ENCODE measurements around the gene TPCN2.
A peak's percentile ranks its signal among the peaks of the same experiment; 100 is the strongest.

DNA sequence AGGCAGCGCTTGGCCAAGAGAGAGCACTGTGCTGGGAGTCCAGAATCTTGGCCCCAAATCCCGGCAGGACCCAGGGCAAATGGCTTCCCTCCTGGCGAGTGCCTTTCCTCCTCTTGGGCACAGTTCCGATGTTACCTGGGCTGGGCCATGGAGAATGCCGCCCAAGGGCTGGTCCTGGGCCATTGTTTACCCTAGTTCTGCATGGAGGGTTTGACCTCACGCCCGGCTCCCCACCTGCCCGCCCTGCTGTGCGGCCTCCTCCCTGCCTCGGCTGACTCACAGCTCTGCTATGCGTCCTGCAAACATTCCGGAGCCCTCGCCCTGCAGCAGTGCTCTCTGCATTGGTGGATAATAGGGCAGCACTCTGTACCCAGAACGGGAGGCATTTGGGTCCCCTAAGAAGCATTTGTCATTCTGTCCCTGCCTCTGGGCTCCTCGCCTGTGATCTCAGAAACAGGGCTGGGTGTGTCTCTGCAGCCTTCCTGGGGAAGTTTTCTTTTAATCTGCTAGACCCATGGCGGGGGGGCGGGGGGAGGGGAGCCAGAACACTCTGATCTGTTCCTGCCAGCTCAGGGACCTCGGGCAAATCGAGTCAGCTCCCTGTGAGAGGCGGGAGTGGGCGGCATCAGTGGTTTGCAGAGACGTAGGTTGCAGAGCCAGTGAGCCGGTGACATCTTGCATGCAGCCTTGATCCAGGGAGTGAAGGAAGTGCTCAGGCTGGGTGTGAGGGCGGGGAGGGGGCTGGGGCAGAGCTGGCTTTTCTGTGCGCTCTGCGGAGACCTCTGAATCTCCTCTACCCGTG lies 74.1 kb downstream of the TPCN2 start:
- TF ChIP-seq, protein P1, sequence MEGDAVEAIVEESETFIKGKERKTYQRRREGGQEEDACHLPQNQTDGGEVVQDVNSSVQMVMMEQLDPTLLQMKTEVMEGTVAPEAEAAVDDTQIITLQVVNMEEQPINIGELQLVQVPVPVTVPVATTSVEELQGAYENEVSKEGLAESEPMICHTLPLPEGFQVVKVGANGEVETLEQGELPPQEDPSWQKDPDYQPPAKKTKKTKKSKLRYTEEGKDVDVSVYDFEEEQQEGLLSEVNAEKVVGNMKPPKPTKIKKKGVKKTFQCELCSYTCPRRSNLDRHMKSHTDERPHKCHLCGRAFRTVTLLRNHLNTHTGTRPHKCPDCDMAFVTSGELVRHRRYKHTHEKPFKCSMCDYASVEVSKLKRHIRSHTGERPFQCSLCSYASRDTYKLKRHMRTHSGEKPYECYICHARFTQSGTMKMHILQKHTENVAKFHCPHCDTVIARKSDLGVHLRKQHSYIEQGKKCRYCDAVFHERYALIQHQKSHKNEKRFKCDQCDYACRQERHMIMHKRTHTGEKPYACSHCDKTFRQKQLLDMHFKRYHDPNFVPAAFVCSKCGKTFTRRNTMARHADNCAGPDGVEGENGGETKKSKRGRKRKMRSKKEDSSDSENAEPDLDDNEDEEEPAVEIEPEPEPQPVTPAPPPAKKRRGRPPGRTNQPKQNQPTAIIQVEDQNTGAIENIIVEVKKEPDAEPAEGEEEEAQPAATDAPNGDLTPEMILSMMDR (conservative IDR thresholded peaks at IDR 0.05; ENCODE audit: low read depth, low read length) = no peak
- TF ChIP-seq CEBPB (IDR thresholded peaks at IDR 0.05; ENCODE audit: low read depth, low read length) = no peak
- no peak for TF ChIP-seq CHD1 (IDR thresholded peaks at IDR 0.05; ENCODE audit: low read depth, low read length)
- TF ChIP-seq RAD21 (IDR thresholded peaks at IDR 0.05; ENCODE audit: low read length) = no peak
- no peak for TF ChIP-seq RCOR1 (IDR thresholded peaks at IDR 0.05; ENCODE audit: insufficient replicate concordance, low read length)
- no peak for TF ChIP-seq POLR2A (IDR thresholded peaks at IDR 0.05; ENCODE audit: low read depth, low read length)
- peak; percentile 53; the same call in 1 of the 2 replicates for TF ChIP-seq MAZ (IDR thresholded peaks at IDR 0.05; ENCODE audit: borderline replicate concordance, low read depth, low read length)
- no peak for TF ChIP-seq SMC3 (IDR thresholded peaks at IDR 0.05; ENCODE audit: low read depth, low read length)
- peak; percentile 30; the same call in 1 of the 2 replicates for TF ChIP-seq FOS (IDR thresholded peaks at IDR 0.05; ENCODE audit: low read depth, low read length)
- peak; percentile 27; the same call in 1 of the 2 replicates for TF ChIP-seq BHLHE40 (IDR thresholded peaks at IDR 0.05; ENCODE audit: low read depth, low read length)

All from IMR-90 (cell line).